GM18511 (cell line): ENCODE measurements around the gene CTDSP2.
"Not testable (repeated sequence)": the region's sequence is repeated elsewhere in the genome, so short reads cannot be mapped to it uniquely, and the experiment has no call there.

Experiments used
- ATAC-seq: cut with Tn5 transposase; IDR thresholded peaks from one replicate; pipeline ENCODE4 v1.9.1; 2021; ENCODE audit warnings: mild to moderate bottlenecking, moderate library complexity; ENCODE audit not compliant: unreplicated experiment

Gene CTDSP2

GRCh38 chr12:57846577-57847319 is at the start of gene CTDSP2:
TSS of gene CTDSP2 (minus strand) at chr12:57846729. CDS start at chr12:57846435, 294 bp downstream.
- peak; percentile 40 for ATAC-seq

GRCh38 chr12:57896115-57896433 is 49.5 kb upstream of the CTDSP2 start:
- ATAC-seq = no peak

GRCh38 chr12:57895389-57896114 is 49.0 kb upstream of the CTDSP2 start:
- ATAC-seq = no peak

- no peak for ATAC-seq
These were observed 48.1 kb upstream of the CTDSP2 start for GRCh38 chr12:57894399-57895292.

GRCh38 chr12:57893431-57894353 is 47.2 kb upstream of the CTDSP2 start:
- no peak for ATAC-seq

GRCh38 chr12:57892232-57892972 is 45.9 kb upstream of the CTDSP2 start:
- no peak for ATAC-seq

- ATAC-seq = no peak
These were observed 45.2 kb upstream of the CTDSP2 start for GRCh38 chr12:57891542-57892228.

- no peak for ATAC-seq
These were observed 43.9 kb upstream of the CTDSP2 start for GRCh38 chr12:57890191-57891115.

GRCh38 chr12:57889500-57889989 is 43.0 kb upstream of the CTDSP2 start:
- ATAC-seq = no peak

GRCh38 chr12:57888409-57889157 is 42.1 kb upstream of the CTDSP2 start:
- ATAC-seq = no peak

- no peak for ATAC-seq
These were observed 41.3 kb upstream of the CTDSP2 start for GRCh38 chr12:57887631-57888408.

GRCh38 chr12:57886964-57887363 is 40.4 kb upstream of the CTDSP2 start:
- ATAC-seq = not testable (repeated sequence)

- no peak for ATAC-seq
These were observed 40.0 kb upstream of the CTDSP2 start for GRCh38 chr12:57886542-57886941.

GRCh38 chr12:57885207-57885606 is 38.7 kb upstream of the CTDSP2 start:
- ATAC-seq = no peak

GRCh38 chr12:57883700-57884099 is 37.2 kb upstream of the CTDSP2 start:
- ATAC-seq = no peak

- no peak for ATAC-seq
These were observed 36.5 kb upstream of the CTDSP2 start for GRCh38 chr12:57883057-57883456.
